SU-DHL-6 (cell line): ENCODE results near the gene PNO1.

ENCODE experiments used
- H2AFZ ChIP-seq: fragments of 200-600 bp; sonication (generic); 2 replicates; pipeline ENCODE4 v1.6.1; 2014; ENCODE audit warnings: low read depth, mild to moderate bottlenecking, moderate library complexity, mixed read lengths, antibody characterized with exemption, low read length; ENCODE audit not compliant: severe bottlenecking
- H3F3A ChIP-seq: fragments of 200-600 bp; shearing (Covaris generic); 2 replicates; pipeline ENCODE4 v1.6.0; 2016; ENCODE audit warnings: antibody characterized with exemption, mild to moderate bottlenecking; ENCODE audit not compliant: insufficient read depth
- H3K27ac ChIP-seq: fragments of 200-600 bp; sonication (generic); 2 replicates; pipeline ENCODE4 v1.5.1; 2016; ENCODE audit warnings: low read depth, mild to moderate bottlenecking, low read length, moderate library complexity, mixed read lengths
- H3K27me3 ChIP-seq: fragments of 200-600 bp; sonication (generic), shearing (Covaris generic); 2 replicates; pipeline ENCODE4 v1.6.0; 2014; ENCODE audit warnings: mild to moderate bottlenecking, low read length
- H3K36me3 ChIP-seq: fragments of 200-600 bp; sonication (generic); 2 replicates; pipeline ENCODE4 v1.6.1; 2014; ENCODE audit warnings: mild to moderate bottlenecking, low read length, mixed read lengths
- H3K4me2 ChIP-seq: fragments of 300-600, 200-600 bp; shearing (Covaris generic), sonication (generic); 2 replicates; pipeline ENCODE4 v1.6.0; 2014; ENCODE audit warnings: low read length, low read depth, mild to moderate bottlenecking; ENCODE audit not compliant: poor library complexity, severe bottlenecking
- H3K4me3 ChIP-seq: fragments of 200-600 bp; sonication (generic); 2 replicates; pipeline ENCODE4 v1.5.1; 2014; ENCODE audit warnings: antibody characterized with exemption, low read length, mild to moderate bottlenecking, mixed read lengths; ENCODE audit not compliant: insufficient read depth, poor library complexity, severe bottlenecking
- H3K79me2 ChIP-seq: fragments of 200-600 bp; sonication (generic); 2 replicates; pipeline ENCODE4 v1.6.1; 2014; ENCODE audit warnings: mild to moderate bottlenecking, low read length, moderate library complexity; ENCODE audit not compliant: insufficient read depth
- H3K9ac ChIP-seq: fragments of 200-600 bp; sonication (generic); 2 replicates; pipeline ENCODE4 v1.7.0; 2014; ENCODE audit warnings: mild to moderate bottlenecking, low read length
- H3K9me2 ChIP-seq: fragments of 200-600 bp; sonication (generic); replicated peaks from 2 replicates; pipeline ENCODE4 v1.6.1; 2014; ENCODE audit warnings: low read length; ENCODE audit not compliant: insufficient read depth
- H3K9me3 ChIP-seq: fragments of 200-600 bp; sonication (generic); 2 replicates; pipeline ENCODE4 v1.6.1; 2014; ENCODE audit warnings: low read length, mixed read lengths; ENCODE audit not compliant: insufficient read depth
- H4K20me1 ChIP-seq: fragments of 200-600 bp; sonication (generic); 2 replicates; pipeline ENCODE4 v1.6.1; 2014; ENCODE audit warnings: low read depth, mild to moderate bottlenecking, antibody characterized with exemption, low read length, moderate library complexity, mixed read lengths
- EZH2phosphoT487 ChIP-seq: fragments of 200-600 bp; sonication (generic), shearing (Covaris generic); conservative IDR thresholded peaks from 2 replicates; pipeline ENCODE4 v1.6.1; 2018; ENCODE audit warnings: mild to moderate bottlenecking, antibody characterized with exemption, low read length, moderate library complexity, mixed read lengths
- TF ChIP-seq, protein P1 (sequence below): fragments of 200-600 bp; sonication (generic); IDR thresholded peaks from one replicate; pipeline ENCODE4 v1.5.1; 2017; ENCODE audit warnings: antibody characterized with exemption, mild to moderate bottlenecking, low read length, moderate library complexity; ENCODE audit not compliant: insufficient read depth, poor library complexity, severe bottlenecking

PNO1 gene

DNA sequence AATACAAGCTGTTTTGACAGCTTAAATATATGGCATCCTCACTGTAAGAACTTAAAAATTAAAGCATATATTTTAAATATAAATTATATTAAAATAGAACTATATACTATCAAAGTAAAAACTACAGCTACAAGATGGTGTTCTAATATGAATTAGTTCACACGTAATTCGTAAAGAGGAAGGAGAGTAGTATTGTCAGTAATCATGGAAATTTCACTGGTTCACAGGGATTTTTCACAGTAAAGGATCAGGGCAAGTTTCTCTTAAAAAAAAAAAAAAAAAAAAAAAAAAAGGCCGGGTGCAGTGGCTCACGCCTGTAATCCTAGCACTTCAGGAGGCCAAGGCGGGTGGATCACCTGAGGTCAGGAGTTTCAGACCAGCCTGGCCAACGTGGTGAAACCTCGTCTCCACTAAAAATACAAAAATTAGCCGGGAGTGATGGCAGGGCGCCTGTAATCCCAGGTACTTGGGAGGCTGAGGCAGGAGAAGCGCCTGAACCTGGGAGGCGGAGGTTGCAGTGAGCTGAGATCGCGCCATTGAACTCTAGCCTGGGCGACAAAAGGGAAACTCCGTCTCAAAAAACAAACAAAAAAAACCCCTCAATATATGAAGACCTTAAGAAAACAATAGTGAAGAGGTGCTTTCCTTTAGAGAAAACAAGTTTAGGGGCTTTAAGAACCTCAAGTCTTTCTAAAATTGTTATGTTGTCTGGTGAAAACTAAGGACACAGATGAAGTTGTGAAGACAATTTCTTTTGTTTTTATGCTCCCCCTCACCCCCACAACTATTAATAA is 32.5 kb downstream of the PNO1 start:
- TF ChIP-seq EZH2phosphoT487: no peak
- TF ChIP-seq, protein P1, sequence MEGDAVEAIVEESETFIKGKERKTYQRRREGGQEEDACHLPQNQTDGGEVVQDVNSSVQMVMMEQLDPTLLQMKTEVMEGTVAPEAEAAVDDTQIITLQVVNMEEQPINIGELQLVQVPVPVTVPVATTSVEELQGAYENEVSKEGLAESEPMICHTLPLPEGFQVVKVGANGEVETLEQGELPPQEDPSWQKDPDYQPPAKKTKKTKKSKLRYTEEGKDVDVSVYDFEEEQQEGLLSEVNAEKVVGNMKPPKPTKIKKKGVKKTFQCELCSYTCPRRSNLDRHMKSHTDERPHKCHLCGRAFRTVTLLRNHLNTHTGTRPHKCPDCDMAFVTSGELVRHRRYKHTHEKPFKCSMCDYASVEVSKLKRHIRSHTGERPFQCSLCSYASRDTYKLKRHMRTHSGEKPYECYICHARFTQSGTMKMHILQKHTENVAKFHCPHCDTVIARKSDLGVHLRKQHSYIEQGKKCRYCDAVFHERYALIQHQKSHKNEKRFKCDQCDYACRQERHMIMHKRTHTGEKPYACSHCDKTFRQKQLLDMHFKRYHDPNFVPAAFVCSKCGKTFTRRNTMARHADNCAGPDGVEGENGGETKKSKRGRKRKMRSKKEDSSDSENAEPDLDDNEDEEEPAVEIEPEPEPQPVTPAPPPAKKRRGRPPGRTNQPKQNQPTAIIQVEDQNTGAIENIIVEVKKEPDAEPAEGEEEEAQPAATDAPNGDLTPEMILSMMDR: no peak
- Histone ChIP-seq H3K9me3 (no peaks in the 10 kb centered on the region), H3K27ac (no peak overlapping the region), H4K20me1 (peaks cover 33% of the 10 kb centered on the region), H3K9ac (no peak overlapping the region), H3K27me3 (no peaks in the 10 kb centered on the region), H3K4me2 (no peak overlapping the region), H3K9me2 (no peaks in the 10 kb centered on the region), H2AFZ (no peak overlapping the region), H3K79me2 (peaks cover 95% of the 10 kb centered on the region), H3K36me3 (peaks cover 13% of the 10 kb centered on the region), H3K4me3 (no peak overlapping the region), H3F3A (peaks cover 30% of the 10 kb centered on the region; the same call in 1 of the 2 replicates)

DNA sequence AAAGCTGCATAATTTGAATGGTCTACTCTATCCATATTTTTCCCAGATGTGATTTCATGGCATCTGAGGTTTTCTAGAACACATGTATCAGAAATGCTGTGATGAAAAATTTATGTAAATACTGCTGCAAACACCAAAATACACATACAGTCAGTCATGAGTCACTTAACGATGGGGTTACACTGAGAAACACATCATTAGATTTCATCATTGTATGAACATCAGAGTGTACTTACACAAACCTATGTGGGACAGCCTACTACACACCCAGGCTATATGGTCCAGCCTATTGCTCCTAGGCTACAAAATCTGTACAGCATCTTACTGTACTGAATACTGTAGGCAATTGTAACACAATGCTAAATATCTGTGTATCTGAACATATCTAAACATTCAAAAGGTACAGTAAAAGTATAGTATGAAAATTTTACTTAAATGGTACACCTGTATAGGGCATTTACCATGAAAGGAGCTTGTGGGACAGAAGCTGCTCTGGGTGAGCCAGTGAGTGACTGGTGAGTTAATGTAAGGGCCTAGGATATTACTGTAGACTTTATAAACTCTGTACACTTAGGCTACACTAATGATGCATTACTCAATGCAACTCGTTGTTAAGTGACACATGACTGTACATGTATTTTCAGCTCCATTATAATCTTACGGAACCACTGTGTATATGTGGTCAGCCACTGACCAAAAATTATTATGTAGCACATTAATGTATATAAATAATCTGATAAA is 33.5 kb downstream of the PNO1 start:
- peaks cover 8% of the 10 kb centered on the region for H3K36me3 ChIP-seq
- H3K9me2 ChIP-seq: no peaks in the 10 kb centered on the region
- H3K9me3 ChIP-seq: no peaks in the 10 kb centered on the region
- no peak overlapping the region for H3K4me2 ChIP-seq
- H3K79me2 ChIP-seq: peaks cover 97% of the 10 kb centered on the region
- TF ChIP-seq, protein P1: no peak
- no peak for TF ChIP-seq EZH2phosphoT487
- H3K27me3 ChIP-seq: no peaks in the 10 kb centered on the region
- no peak overlapping the region for H3K4me3 ChIP-seq
- no peak overlapping the region for H3K27ac ChIP-seq
- H2AFZ ChIP-seq: no peak overlapping the region
- H3K9ac ChIP-seq: no peak overlapping the region
- peaks cover 38% of the 10 kb centered on the region for H4K20me1 ChIP-seq
- peaks cover 27% of the 10 kb centered on the region; the same call in 1 of the 2 replicates for H3F3A ChIP-seq

DNA sequence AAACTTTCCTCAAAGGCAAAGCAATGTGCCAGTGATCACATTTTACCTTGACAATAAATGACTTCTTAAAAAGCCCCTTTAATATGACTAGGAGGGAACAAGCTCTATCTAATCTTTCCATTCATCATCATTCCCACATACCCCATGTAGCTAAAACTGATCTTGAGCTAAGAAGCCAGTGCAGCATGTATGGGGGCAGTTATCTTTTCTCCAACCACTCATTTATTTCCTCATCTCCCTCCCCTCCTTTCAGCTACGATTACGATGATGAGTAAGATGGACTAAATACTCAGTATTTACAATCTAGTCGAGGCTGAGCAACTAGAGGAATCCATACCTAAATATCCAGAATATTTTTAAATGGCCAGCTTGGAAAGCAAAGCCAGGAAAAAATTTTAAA is 35.5 kb downstream of the PNO1 start:
- H3K27ac ChIP-seq: no peak overlapping the region
- H3K9me3 ChIP-seq: no peaks in the 10 kb centered on the region
- no peak overlapping the region for H3K9ac ChIP-seq
- H3F3A ChIP-seq: peaks cover 26% of the 10 kb centered on the region
- no peaks in the 10 kb centered on the region for H3K9me2 ChIP-seq
- H4K20me1 ChIP-seq: peaks cover 36% of the 10 kb centered on the region
- H2AFZ ChIP-seq: no peak overlapping the region
- no peaks in the 10 kb centered on the region; the same call in 1 of the 2 replicates for H3K36me3 ChIP-seq
- H3K4me3 ChIP-seq: no peak overlapping the region
- peaks cover 94% of the 10 kb centered on the region for H3K79me2 ChIP-seq
- H3K27me3 ChIP-seq: no peaks in the 10 kb centered on the region
- no peak overlapping the region for H3K4me2 ChIP-seq
- TF ChIP-seq EZH2phosphoT487: no peak
- TF ChIP-seq, protein P1: no peak
